Measurements from ENCODE around the gene ADAMTS14.

The ADAMTS14 gene

DNA sequence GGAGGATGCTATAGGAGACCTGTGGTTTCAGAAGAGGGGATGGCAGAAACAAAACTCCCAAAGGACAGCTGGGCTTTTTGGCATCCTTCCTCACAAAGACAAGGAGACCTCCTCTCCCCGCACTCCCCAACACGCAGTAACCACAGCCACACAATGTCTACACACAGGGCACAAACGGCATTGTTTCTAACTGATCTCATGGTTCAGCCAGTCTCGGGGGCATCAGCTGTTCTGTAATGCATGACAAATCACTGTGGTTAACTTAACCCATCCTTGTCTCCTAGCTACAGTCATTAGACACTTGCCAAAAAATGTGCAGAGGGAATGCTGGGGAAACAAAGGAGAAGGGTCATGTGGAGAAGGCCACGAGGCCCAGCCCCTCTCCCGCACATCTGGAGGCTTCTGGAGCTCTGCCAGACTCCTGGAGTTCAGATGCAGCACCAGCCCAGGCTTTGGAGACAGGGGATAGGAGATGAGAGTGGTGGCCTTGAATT, 7.6 kb upstream of the ADAMTS14 start:
- no peak for TF ChIP-seq CTCF (IDR thresholded peaks at IDR 0.05)

DNA sequence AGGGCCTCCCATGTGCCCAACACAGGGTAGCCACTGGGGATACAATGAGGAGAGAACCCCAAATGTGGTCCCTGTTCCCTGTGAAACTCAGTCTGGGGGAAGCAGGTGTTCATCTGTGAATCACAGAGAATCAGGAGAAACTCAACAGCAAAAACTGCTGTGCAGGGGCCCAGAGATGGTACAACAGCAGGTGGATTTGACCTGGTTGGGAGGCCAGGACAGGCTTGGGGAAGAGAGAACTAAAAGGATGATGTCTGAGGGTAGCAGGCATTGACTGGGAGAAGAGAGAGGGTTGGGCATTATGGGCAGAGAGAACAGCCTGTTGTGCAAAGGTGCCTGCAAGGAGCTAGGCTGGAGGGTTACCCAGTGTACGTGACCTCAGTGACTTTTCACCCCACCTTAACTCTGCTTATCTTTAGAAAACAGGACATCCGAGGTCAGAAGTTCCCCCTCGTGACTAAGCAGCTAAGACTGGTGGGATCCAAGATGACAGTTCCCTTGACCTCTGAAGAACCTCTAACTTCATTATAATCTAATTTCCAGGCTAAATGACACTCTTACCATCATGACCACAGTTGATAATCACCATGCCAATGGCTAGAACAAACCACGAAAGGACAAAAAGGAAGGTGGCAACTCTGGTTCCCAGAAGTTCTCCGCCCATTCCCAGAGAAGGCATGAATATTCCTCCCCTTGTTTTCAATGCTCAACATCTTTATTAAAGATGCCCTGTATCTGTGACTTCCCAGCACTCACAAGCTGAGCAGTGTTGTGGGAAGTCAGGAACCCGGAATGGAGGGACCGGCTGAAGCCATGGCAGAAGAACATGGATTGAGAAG, 5.1 kb upstream of the ADAMTS14 start:
- no peak for TF ChIP-seq CTCF (IDR thresholded peaks at IDR 0.05)

- TF ChIP-seq CTCF (IDR thresholded peaks at IDR 0.05): no peak
Measured at GRCh38 chr10:70668454-70668970, 3.8 kb upstream of the ADAMTS14 start.

- TF ChIP-seq CTCF (IDR thresholded peaks at IDR 0.05): no peak
Measured at GRCh38 chr10:70669015-70669414, 3.3 kb upstream of the ADAMTS14 start.

DNA sequence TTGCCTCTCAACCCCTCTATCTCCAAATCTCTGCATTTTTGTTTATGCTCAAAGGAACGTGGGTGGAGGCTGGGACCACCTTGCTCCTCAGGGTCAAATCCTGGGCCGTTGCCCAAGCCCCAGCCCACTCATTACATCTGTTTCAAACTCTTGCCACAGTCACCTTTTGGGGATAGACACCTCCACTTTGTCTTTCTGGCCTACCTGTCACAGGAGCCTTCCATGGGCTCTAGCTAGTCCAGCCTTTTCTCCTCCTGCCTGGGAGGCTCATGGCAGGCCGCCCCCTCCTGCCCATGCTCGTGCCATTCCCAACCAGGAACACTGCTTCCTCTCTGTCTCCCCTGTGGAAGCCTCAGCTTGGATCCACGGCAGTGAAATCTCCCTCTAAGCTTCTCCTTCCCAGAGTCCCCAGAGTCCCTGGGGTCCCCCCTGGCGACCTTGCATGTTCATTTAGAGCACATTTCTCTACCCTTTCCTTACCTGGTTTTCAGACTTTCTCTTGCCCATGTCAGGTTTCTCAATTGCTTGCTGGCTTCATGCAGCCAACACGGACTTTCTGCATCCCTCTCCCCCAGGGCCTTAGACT, 2.5 kb upstream of the ADAMTS14 start:
- TF ChIP-seq CTCF (IDR thresholded peaks at IDR 0.05): no peak

DNA sequence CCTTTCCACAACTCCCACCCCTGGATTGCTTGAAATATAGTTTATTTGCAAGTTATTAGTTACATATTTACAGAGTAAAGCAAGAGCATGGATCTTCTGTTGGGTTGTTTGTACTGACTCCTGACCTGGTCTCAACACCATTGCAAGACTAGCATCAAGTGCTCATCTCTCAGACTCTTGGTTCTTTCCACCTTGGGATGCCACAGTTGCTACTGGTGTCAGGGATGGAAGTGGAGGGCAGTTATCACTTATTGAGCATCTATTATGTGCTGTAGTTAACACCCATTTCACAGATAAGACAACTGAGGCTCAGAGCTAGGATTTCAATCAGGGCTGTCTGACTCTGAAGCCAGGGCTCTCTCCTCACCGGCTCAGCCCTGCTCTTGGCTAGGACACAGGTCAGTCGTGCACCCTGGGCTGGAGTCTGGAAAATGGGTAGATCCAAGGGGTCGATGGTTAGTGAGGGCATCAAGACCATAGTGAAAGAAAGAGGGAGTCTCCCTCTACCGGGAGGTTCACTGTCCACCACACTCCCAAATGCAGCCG, 614 bp upstream of the ADAMTS14 start:
- no peak for TF ChIP-seq CTCF (IDR thresholded peaks at IDR 0.05)

DNA sequence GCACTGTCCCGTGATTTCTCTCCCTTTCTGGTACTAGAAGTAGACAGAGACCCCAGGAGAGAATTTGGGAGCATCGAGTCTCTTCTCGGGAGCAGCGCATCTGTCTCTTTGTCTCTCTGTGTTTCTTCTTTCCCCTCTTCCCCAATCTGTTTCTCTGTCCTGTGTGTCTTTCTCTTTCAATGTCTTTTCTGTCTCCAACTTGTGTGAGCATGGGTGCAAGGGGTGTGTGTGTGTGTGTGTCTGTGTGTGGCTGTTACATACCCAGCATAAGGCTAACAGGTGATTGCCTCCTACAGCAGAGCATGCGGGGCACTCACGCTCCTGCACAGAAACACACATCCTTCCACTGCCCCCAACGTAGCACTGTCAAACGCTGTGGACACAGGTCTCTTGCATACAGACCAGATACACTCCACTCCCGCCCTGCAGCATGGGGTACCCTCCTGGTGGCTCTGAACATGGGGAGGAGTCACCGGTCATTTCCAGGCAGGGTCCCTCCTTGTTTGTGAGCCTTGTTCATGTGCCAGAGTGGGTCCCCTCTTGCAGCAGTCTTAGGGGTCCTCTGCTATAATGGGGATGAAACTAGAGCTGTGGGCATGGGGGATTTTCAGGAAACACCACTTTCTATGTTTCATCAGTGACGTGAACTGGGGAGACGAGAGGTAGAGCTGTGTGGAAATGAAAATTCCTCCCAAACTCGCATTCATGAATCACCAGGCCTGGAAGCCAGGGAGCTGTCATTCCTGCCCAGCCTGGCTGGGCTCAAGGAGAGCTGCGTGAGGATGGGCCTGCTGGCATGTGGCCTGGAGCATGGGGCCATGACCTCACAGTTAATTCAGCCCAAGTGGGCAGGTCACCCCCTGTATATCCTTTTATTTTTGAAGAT, 980 bp downstream of the ADAMTS14 start:
- TF ChIP-seq CTCF (IDR thresholded peaks at IDR 0.05): no peak
